ENCODE data around the gene SLC35F2. TPM values are rescaled to one million over a fixed set of nuclear protein-coding genes. Genes with fewer than 3 reads are reported as not detected.

Gene SLC35F2
- total and polyA plus RNA-seq, 2 donors (not counting 1 experiment from before 2014, with no cell fraction given): 2.8 to 7.4 TPM

DNA sequence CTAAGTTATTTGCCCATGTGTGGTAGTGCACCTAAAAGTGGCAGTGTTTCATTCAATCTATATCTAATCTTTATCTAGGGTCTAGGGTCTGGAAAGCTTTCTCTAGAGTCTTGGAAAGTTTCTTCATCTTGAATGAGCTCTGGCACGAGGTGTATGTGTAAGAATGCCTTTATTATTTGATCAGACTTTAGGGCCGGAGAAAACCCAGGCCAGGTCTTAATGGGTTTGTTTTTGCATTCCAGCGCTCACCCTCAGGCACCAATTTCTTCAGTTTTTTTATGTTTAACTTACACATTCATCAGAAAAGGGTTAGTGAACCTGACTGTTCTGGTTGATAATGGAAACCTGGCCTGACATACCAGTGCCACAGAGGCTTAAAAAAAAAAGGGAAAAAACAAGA lies 78.5 kb downstream of the SLC35F2 start:
- TF ChIP-seq EZH2 (IDR thresholded peaks at IDR 0.05; ENCODE audit: low read length, missing control alignments): no peak
- TF ChIP-seq, protein P1, sequence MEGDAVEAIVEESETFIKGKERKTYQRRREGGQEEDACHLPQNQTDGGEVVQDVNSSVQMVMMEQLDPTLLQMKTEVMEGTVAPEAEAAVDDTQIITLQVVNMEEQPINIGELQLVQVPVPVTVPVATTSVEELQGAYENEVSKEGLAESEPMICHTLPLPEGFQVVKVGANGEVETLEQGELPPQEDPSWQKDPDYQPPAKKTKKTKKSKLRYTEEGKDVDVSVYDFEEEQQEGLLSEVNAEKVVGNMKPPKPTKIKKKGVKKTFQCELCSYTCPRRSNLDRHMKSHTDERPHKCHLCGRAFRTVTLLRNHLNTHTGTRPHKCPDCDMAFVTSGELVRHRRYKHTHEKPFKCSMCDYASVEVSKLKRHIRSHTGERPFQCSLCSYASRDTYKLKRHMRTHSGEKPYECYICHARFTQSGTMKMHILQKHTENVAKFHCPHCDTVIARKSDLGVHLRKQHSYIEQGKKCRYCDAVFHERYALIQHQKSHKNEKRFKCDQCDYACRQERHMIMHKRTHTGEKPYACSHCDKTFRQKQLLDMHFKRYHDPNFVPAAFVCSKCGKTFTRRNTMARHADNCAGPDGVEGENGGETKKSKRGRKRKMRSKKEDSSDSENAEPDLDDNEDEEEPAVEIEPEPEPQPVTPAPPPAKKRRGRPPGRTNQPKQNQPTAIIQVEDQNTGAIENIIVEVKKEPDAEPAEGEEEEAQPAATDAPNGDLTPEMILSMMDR (conservative IDR thresholded peaks at IDR 0.05 in 1 of 2, IDR thresholded peaks at IDR 0.05 in 1 of 2; ENCODE audit: low read depth in 1 of 2, low read length in 2 of 2): no peak
- DNase-seq (ENCODE audit: low read depth in 2 of 2): no peak

DNA sequence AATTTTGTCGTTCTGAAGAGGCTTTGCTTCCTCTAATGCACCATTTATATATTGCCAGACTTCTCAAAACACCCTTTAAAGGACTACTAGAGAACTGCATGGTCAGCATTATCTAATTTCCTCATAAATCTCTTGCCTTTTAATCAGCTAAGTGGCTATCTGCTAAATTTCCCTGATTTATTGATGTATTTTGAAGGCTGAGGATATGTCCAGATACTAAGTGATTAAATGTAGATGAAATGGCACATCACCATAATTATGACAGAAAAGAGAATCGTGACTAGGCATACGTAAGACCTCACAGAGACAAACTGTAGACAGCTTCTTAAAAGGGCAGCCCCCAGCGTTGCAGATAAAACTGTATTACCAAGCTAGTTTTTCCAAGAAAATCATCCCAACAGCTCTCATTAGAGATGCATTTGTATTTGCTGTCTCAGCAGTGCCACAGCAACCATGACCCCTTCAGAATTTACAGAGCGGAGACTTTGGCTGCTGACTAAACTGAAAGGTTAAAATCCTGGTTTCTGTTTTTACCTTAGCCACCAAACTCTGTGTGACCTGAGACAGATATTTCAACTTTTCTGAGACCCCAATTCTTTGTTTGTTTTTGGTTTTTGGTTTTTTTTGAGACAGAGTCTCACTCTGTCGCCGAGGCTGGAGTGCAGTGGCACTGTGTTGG lies 79.6 kb downstream of the SLC35F2 start:
- Histone ChIP-seq H3K4me3 (replicated peaks in 1 of 4; ENCODE audit: control extremely low read depth in 1 of 4, insufficient read depth in 1 of 4, low read depth in 3 of 4, low read length in 4 of 4) (no peak overlapping the region), H3K4me2 (ENCODE audit: extremely low read depth, insufficient read depth, low read length) (no peak overlapping the region), H3K27me3 (ENCODE audit: control insufficient read depth, insufficient read depth, low read length) (no peaks in the 10 kb centered on the region), H2AFZ (ENCODE audit: low read length) (no peak overlapping the region), H3K27ac (ENCODE audit: insufficient read depth, low read length) (no peak overlapping the region), H3K4me1 (ENCODE audit: control insufficient read depth, extremely low read depth, insufficient read depth, low read length) (no peaks in the 10 kb centered on the region), H4K20me1 (ENCODE audit: control insufficient read depth, extremely low read depth, insufficient read depth, low read length) (no peaks in the 10 kb centered on the region), H3K36me3 (ENCODE audit: control insufficient read depth, insufficient read depth, low read length) (no peaks in the 10 kb centered on the region), H3K9me3 (ENCODE audit: control insufficient read depth, insufficient read depth, low read depth, low read length) (no peaks in the 10 kb centered on the region), H3K79me2 (ENCODE audit: control insufficient read depth, insufficient read depth, low read length) (no peaks in the 10 kb centered on the region), H3K9ac (ENCODE audit: insufficient read depth, low read length) (no peak overlapping the region)
- no peak for DNase-seq (ENCODE audit: low read depth in 2 of 2)
- TF ChIP-seq EZH2 (IDR thresholded peaks at IDR 0.05; ENCODE audit: low read length, missing control alignments): no peak
- TF ChIP-seq, protein P1 (conservative IDR thresholded peaks at IDR 0.05 in 1 of 2, IDR thresholded peaks at IDR 0.05 in 1 of 2; ENCODE audit: low read depth in 1 of 2, low read length in 2 of 2): no peak

More for the DNA sequence above, 78.5 kb downstream of the SLC35F2 start:
- Histone ChIP-seq H3K4me2 (ENCODE audit: extremely low read depth, insufficient read depth, low read length) (no peak overlapping the region), H3K36me3 (ENCODE audit: control insufficient read depth, insufficient read depth, low read length) (no peaks in the 10 kb centered on the region), H3K79me2 (ENCODE audit: control insufficient read depth, insufficient read depth, low read length) (no peaks in the 10 kb centered on the region), H3K9me3 (ENCODE audit: control insufficient read depth, insufficient read depth, low read depth, low read length) (no peaks in the 10 kb centered on the region), H3K27ac (ENCODE audit: insufficient read depth, low read length) (no peak overlapping the region), H3K4me1 (ENCODE audit: control insufficient read depth, extremely low read depth, insufficient read depth, low read length) (no peaks in the 10 kb centered on the region), H4K20me1 (ENCODE audit: control insufficient read depth, extremely low read depth, insufficient read depth, low read length) (no peaks in the 10 kb centered on the region), H2AFZ (ENCODE audit: low read length) (no peak overlapping the region), H3K27me3 (ENCODE audit: control insufficient read depth, insufficient read depth, low read length) (no peaks in the 10 kb centered on the region), H3K4me3 (replicated peaks in 1 of 4; ENCODE audit: control extremely low read depth in 1 of 4, insufficient read depth in 1 of 4, low read depth in 3 of 4, low read length in 4 of 4) (no peak overlapping the region), H3K9ac (ENCODE audit: insufficient read depth, low read length) (no peak overlapping the region)

DNA sequence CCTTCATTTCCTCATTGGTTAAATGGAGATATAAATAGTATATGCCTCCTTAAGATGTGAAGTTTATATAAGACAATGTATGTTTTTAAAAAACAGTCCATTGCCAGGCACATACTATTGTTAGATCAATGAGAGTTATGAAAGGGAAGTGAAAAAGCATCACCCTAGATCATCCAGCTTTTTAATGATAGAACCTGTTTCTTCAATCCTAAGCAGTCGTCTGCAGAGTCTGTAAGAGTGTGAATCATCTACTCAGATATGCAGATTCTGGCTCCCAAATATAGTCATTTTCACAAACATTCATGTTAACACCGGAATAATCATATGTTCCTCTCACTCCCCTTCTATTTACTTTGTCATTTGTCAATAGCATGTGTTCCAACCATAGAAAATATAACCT lies 81.5 kb downstream of the SLC35F2 start:
- Histone ChIP-seq H3K27me3 (ENCODE audit: control insufficient read depth, insufficient read depth, low read length) (no peaks in the 10 kb centered on the region), H3K36me3 (ENCODE audit: control insufficient read depth, insufficient read depth, low read length) (no peaks in the 10 kb centered on the region), H3K79me2 (ENCODE audit: control insufficient read depth, insufficient read depth, low read length) (no peaks in the 10 kb centered on the region), H3K27ac (ENCODE audit: insufficient read depth, low read length) (no peak overlapping the region), H2AFZ (ENCODE audit: low read length) (no peak overlapping the region), H4K20me1 (ENCODE audit: control insufficient read depth, extremely low read depth, insufficient read depth, low read length) (no peaks in the 10 kb centered on the region), H3K4me2 (ENCODE audit: extremely low read depth, insufficient read depth, low read length) (no peak overlapping the region), H3K4me1 (ENCODE audit: control insufficient read depth, extremely low read depth, insufficient read depth, low read length) (no peaks in the 10 kb centered on the region), H3K9ac (ENCODE audit: insufficient read depth, low read length) (no peak overlapping the region), H3K9me3 (ENCODE audit: control insufficient read depth, insufficient read depth, low read depth, low read length) (no peaks in the 10 kb centered on the region), H3K4me3 (replicated peaks in 1 of 4; ENCODE audit: control extremely low read depth in 1 of 4, insufficient read depth in 1 of 4, low read depth in 3 of 4, low read length in 4 of 4) (no peak overlapping the region)
- no peak for DNase-seq (ENCODE audit: low read depth in 2 of 2)
- TF ChIP-seq, protein P1 (conservative IDR thresholded peaks at IDR 0.05 in 1 of 2, IDR thresholded peaks at IDR 0.05 in 1 of 2; ENCODE audit: low read depth in 1 of 2, low read length in 2 of 2): no peak
- TF ChIP-seq EZH2 (IDR thresholded peaks at IDR 0.05; ENCODE audit: low read length, missing control alignments): no peak

Measured in fibroblast of lung (primary cell).